Muscle of back (tissue), 11 donors: ENCODE results near the gene CDCA8. TPM values are rescaled to one million over a fixed set of nuclear protein-coding genes. Genes with fewer than 3 reads are reported as not detected.

Source experiments
- DNase-seq, 3 donors: peaks; one replicate each; pipeline versions ENCODE4 v3.0.0 to v3.0.0-alpha.2; 2013
- polyA plus RNA-seq, 10 donors: library from polyadenylated mRNA; unstranded; fragments of 120-200 nt; gene quantifications; one replicate each; pipeline ENCODE4 v1.2.1, GENCODE V29; 2013; ENCODE audit not compliant: insufficient read length in 10 of 10

CDCA8 gene
- polyA plus RNA-seq, 10 donors = 5.7 to 15.7 (median 9.7) TPM

DNA sequence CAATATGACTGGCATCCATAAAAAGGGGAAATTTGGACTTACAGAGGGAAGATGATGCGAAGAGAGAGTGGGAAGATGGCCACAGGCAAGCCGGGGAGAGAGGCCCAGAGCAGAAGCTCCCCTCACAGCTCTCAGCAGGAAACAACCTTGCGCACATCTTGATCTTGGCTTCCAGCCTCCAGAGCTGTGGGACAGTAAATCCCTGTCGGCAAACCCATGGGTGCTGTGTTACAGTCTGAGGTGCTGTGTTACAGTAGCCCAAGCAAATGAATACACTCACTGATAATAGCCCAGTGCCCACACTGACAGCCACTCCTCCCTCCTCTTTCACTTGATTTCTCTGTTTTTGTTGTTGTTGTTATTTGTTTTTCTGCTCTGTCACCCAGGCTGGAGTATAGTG, 22.4 kb downstream of the CDCA8 start:
- no peak for DNase-seq

GRCh38 chr1:37716321-37716720, 24.0 kb downstream of the CDCA8 start:
- DNase-seq = no peak

GRCh38 chr1:37717631-37718030, 25.3 kb downstream of the CDCA8 start:
- no peak for DNase-seq

GRCh38 chr1:37718181-37718900, 26.0 kb downstream of the CDCA8 start:
- DNase-seq = no peak

DNA sequence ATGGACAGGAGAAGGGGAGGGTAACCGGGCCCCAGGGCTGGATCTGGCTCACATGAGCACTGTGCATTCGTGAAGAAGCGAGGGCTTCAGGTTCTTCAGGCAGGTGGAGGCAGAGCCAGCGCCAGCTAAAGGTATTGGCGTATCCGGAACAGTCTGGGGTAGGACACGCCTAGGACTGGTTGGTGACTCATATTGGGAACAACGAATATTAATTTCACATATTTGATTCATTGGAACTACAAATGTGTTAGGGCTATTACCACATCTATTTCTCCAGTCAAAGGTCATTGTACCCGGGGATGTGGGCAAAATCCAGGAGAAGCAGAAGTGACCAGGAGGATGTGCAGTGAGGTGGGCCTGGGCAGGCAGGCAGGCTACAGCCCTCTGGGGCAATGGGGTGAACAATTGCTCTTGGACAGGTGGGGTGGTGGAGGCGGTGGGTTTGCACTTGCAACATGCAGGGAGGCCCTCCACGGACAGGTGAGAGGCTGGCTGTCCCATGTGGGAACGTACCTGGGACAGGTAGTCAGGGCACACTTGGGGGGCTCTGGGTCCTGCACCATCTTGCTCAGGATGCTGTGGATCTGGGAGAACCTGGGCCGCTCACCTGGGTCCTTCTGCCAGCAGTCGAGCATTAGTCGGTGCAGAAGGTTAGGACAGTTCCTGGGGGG, 26.7 kb downstream of the CDCA8 start:
- no peak for DNase-seq

DNA sequence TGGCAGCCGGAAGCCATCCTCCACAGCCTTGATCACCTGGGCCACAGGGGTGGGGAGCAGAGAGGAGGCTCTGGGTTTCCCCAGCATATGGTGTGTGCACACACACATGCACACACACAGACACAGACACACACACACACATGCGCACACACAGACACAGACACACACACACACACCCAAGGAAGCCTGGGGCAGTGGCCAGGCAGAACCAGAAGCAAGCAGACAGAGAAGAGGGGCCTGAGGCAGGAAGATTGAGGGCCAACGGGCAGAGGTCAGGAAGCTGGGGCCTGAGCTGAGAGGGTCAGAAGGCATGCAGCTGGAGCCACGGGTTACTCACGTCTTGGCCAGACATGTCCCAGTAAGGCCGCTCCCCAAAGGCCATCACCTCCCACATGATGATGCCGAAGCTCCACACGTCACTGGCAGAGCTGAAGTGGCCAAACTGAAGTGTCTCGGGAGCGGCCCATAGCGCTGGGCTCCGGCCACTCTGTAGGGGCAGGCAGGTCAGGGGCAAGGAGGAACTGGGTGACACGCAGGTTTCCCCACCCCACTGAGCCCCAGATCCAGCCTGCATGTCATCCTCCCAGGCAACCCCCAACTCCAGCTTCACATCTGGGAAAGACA, 27.4 kb downstream of the CDCA8 start:
- no peak for DNase-seq

DNA sequence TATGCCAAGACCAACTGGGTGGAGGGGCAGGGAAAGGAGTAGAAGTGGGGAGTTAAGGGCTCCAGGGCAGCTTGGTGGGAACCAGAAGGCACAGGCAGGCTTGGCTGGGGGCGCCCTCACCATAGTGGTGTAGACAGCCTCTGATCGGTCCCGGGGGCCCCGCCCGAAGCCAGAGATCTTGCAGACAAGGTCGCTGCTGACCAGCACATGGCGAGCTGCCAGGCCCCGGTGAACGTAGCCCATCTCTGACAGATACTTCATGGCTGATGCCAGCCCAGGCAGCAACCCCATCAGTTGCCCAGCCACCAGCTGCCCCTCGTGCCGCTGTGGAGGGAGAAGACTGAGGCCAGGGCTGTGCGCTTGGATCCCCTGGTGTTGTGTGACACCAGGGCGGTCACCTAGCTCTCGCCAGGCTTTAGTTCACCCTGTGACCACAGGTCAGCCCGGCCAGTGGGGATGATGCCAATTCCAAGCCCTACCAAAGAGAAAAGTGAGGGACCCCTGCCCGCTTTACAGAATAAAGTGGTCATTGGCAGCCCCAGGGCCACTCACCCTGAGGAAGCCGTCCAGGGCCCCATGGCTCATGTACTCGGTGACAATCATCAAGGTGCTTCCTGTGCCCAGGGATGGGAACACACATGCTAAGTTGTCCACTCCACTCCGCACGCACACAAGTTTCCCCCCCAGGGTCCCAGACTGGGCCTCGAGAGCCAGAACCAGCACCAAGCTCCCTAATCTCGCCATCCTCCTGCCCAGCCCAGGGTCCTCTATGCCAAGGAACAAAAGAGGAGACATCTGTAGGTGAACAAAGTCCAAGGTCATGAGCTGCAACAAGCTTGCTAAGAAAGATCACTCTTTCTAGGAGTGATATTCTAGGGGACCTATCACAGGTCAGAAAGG, 28.2 kb downstream of the CDCA8 start:
- no peak for DNase-seq

- DNase-seq = no peak
Measured at GRCh38 chr1:37721565-37721964, 29.2 kb downstream of the CDCA8 start.

DNA sequence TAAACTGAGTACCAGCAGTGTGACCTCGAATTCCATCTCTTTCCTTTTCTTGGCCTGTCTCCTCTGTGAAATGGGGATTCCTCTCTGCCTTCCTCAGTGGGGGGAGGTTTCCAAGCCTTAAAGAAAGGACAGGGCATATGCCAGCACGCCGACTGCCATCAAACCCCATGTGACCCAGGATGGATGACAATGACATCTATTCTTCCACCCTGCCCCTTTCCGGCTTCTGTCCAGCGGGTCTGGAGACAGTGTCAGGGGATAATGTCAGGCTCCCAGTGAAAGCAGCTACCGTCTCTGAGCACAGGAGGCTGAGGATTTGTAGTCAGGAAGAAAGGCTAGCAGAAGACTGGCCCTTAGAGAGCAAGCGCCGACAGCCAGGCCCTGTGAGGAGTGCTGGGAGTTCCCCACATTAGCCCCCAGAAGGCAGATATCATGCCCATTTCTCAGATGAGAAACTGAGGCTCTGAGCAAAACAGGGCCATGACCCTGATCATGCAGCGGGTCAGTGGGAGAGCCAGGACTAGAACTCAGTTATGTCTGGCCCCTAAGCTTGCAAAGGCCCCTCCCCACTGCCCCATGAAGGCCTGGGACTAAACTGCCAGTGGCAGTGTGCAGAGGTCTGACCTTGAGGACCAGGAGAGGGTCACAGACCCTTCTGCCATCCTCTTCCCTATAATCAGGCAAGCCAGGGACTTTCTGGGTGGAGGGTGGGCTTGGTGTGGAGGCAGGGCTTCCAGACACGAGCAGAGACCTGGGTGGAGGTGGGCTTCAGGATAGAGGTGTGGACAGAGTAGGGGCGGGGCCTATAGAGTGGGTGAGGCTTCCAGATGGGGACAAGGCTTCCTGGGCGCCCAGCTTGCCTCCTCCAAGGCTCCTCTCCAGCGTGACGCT, 30.1 kb downstream of the CDCA8 start:
- no peak for DNase-seq

GRCh38 chr1:37723072-37723389, 30.7 kb downstream of the CDCA8 start:
- DNase-seq = no peak

GRCh38 chr1:37723390-37724078, 31.2 kb downstream of the CDCA8 start:
- DNase-seq = no peak

DNA sequence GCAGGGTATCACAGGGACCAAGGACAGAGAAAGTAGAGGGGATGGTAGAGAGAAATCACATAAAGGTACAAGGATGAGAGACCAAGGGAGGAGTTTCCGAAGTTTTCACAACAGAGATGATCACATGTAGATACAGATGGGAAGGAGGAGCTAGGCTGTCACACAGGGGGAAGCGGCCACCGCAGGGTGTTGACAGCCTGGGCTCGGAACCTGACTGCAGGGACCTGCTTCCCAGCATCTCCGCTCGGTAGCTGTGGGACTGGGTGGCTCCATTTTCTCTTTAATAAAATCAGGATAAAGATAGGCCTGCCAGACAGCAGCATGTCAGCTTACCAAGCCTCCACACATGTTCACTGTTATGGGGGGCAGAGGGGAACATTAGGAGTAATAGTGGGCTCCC, 32.3 kb downstream of the CDCA8 start:
- DNase-seq = no peak

DNA sequence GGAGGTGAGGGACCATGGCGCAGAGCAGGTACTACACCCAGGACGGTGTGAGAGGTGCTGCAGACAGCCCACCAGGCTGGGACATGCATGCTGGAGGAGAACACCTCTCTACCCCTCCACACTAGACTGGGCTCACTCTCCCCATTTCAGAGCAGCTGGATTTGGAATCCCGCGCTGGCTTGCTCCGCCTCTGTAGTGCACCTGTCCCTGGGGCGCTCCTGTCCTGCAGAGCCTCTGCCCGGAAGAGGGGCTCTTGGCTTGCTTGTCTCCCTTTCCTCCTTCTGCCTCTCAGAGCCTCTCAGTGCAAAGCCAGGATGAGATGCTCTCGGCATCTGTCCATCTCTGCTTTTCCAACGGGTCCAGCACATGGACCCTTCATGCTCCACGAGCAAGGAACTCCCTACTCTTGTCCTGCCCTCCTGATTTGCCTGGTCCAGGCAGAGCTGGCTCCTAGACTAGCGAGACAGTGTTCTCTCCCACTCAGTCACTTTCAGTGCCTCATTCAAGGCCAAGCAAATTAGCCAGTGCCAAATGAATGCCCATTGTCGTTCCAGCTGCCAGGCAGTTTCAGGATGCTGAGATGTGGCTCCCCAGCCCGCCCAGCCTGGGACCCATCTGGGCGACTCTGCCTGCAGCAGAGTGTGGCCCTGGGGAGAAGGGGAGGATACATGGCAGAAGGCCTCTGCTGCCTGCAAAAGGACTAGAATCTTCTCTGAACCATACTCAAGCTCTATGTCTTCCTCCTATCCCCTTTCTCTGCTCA, 33.7 kb downstream of the CDCA8 start:
- DNase-seq = no peak

DNA sequence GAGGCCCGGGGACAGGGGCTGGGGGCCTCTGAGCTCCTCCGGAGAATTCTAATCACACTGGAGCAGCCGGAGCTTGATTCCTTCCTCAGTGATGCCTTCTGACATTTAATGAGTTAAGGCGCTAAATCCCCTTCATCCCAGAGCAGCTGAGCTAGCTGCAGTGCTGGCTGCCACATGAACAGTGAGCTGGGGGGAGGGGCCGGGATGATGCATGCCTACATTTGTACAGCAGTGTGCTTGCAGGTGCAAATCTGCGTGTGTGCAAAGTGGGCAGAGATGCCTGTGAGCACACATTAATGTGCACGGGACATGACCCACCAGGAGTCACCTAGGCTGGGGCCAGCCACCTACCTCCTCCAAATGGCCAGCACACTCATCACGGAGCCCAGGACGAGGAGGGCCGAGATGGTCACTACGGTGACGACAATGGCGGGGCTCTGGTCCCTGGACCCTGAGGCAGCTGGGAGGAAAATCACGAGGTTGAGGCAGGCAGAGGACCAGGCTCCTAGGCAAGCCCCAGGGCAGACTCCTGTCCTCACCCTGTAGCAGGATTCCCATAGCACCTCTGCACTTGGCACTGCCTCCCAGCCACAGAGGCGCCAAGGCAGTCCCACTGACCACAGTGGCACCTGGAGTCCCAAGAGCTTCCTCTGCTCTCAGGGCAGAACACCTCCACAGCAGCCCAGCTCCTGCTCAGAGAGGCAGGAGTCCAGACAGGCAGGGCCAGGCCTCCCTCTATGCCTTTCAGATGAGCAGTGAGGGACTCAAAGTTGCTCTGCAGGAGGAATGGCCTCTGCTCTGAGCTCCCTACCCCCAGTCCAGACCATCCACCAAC, 34.7 kb downstream of the CDCA8 start:
- no peak for DNase-seq

- DNase-seq = no peak
Measured at GRCh38 chr1:37728416-37728815, 36.1 kb downstream of the CDCA8 start.

DNA sequence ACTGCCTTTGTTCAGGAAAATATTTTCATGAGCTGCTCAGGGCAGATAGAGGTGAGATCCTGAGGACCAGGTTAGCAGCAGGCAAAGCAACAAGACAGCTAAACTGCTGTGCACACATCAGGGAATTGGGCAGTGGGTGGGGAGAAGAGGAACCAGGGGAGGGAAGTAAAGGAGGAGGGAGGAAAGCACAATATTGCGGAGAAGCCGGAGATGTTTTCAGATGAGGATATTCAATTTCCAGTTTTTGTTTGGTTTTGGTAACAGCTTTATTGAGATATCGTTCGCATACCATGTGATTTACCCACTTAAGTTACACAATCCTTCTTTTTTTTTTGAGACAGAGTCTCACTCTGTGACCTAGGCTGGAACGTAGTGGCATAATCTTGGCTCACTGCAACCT, 38.1 kb downstream of the CDCA8 start:
- DNase-seq = no peak

- DNase-seq = no peak
Measured at GRCh38 chr1:37731312-37732019, 39.1 kb downstream of the CDCA8 start.

DNA sequence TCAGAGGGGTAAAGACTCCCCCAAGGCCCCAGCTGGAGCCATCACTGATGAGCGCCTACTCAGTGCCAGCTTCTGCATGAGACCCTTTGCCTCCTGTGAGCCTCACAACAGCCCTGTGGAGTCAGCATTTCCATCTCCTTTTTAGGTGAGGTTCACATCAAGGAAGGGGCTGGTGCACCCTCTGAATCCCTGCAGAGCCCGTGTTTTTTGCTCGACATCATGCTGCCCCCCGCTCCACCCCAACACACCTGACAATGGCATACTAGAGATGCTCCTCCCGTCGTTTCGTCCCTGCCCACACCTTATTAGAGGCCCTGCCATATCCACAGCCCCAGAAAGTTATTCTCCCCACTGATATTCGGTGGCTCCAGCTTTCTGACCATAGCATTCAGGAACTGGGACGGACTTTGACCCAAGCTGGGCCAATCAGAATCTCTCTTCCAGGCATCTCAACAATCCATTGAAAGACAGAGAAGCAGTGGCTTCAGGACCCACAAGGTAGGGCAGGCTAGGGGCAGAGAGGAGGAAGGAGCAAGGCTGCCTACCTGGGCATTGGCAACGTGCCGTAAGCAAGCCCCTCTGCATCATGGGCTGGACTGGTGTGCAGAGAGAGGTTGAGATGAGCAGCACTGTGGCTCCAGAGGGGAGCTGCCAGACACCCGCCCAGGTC, 39.9 kb downstream of the CDCA8 start:
- DNase-seq = no peak
